H1 (cell line): ENCODE results near the gene VRK3. TPM values are rescaled to one million over a fixed set of nuclear protein-coding genes. Genes with fewer than 3 reads are reported as not detected.

Experiments
- CTCF ChIA-PET: fragments of 300-600 bp; sonication (Branson Sonifier 250); formaldehyde crosslinking; loops from one replicate; lab custom pipeline; 2021; ENCODE audit not compliant: partially characterized antibody; lab: Charles Lee
- POLR2A ChIA-PET: fragments of 300-600 bp; sonication (Branson Sonifier 250); formaldehyde crosslinking; loops from one replicate; lab custom pipeline; 2021; ENCODE audit warnings: inconsistent platforms; ENCODE audit not compliant: partially characterized antibody; lab: Charles Lee
- DNase-seq, 2 experiments: peaks; one replicate each; pipeline versions ENCODE4 v3.0.0 to v3.0.0-alpha.2; 2010 to 2022; ENCODE audit warnings: low spot score in 2 of 2, low read depth in 1 of 2, mixed read lengths in 1 of 2
- FAIRE-seq: peaks from 2 replicates; lab custom pipeline; 2011; peaks lifted over from hg19 to GRCh38; lab: Jason Lieb, UNC
- H2AFZ ChIP-seq: 2 replicates; pipeline ENCODE4 v1.8.1; 2012; ENCODE audit warnings: low read length, inconsistent platforms
- H2AK5ac ChIP-seq: 2 replicates; pipeline ENCODE4 v1.6.1; 2013; ENCODE audit warnings: low read depth, low read length
- H2BK120ac ChIP-seq: replicated peaks from 2 replicates; pipeline ENCODE3; 2013; ENCODE audit warnings: low read depth, low read length, inconsistent platforms
- H2BK12ac ChIP-seq: 2 replicates; pipeline ENCODE4 v1.6.1; 2013; ENCODE audit warnings: low read depth, low read length
- H2BK15ac ChIP-seq: 2 replicates; pipeline ENCODE4 v1.6.1; 2013; ENCODE audit warnings: low read length
- H2BK20ac ChIP-seq: 2 replicates; pipeline ENCODE4 v1.6.1; 2013; ENCODE audit warnings: low read length
- H2BK5ac ChIP-seq: 2 replicates; pipeline ENCODE4 v1.6.1; 2013; ENCODE audit warnings: low read depth, low read length
- H3K14ac ChIP-seq: 2 replicates; pipeline ENCODE4 v1.6.1; 2013; ENCODE audit warnings: inconsistent platforms; ENCODE audit not compliant: insufficient read length
- H3K18ac ChIP-seq: 2 replicates; pipeline ENCODE4 v1.6.1; 2013; ENCODE audit warnings: low read length; ENCODE audit errors: extremely low read depth
- H3K23ac ChIP-seq: 2 replicates; pipeline ENCODE4 v1.6.1; 2013; ENCODE audit warnings: inconsistent platforms; ENCODE audit not compliant: insufficient read length
- H3K23me2 ChIP-seq: 2 replicates; pipeline ENCODE4 v1.6.1; 2013; ENCODE audit warnings: low read depth, low read length
- H3K27ac ChIP-seq: 2 replicates; pipeline ENCODE4 v1.6.1; 2011; ENCODE audit warnings: low read depth, low read length, inconsistent platforms
- H3K27me3 ChIP-seq, 4 experiments: replicated peaks in 1 of 4; 1 replicate in 1 of 4; 2 replicates in 3 of 4; pipeline versions ENCODE4 v1.6.1 to v1.8.1; 2011 to 2013; ENCODE audit warnings: low read length in 3 of 4, mild to moderate bottlenecking in 3 of 4, inconsistent platforms in 2 of 4, mixed read lengths in 2 of 4, moderate library complexity in 1 of 4; ENCODE audit not compliant: control insufficient read depth in 3 of 4, insufficient read depth in 3 of 4; ENCODE audit errors: extremely low read depth in 1 of 4
- H3K36me3 ChIP-seq, 4 experiments: 2 replicates each; pipeline versions ENCODE4 v1.6.1 to v1.8.1; 2011 to 2013; ENCODE audit warnings: mild to moderate bottlenecking in 4 of 4, low read length in 3 of 4, moderate library complexity in 2 of 4, control low read depth in 1 of 4, inconsistent platforms in 1 of 4; ENCODE audit not compliant: insufficient read depth in 4 of 4, control insufficient read depth in 2 of 4
- H3K4ac ChIP-seq: replicated peaks from 2 replicates; pipeline ENCODE3; 2013; ENCODE audit warnings: low read length, low read depth, mixed read lengths, inconsistent platforms; ENCODE audit not compliant: insufficient read length
- H3K4me1 ChIP-seq, 4 experiments: replicated peaks in 1 of 4; 1 replicate in 1 of 4; 2 replicates in 3 of 4; pipeline versions ENCODE4 v1.6.1 to v1.8.1; 2011 to 2013; ENCODE audit warnings: low read length in 3 of 4, inconsistent platforms in 2 of 4, mixed read lengths in 1 of 4; ENCODE audit not compliant: insufficient read depth in 4 of 4, control insufficient read depth in 3 of 4
- H3K4me2 ChIP-seq, 2 experiments: 2 replicates each; pipeline versions ENCODE4 v1.6.1 to v1.8.1; 2011 to 2013; ENCODE audit warnings: low read depth in 2 of 2, low read length in 2 of 2, control low read depth in 1 of 2, inconsistent platforms in 1 of 2, mild to moderate bottlenecking in 1 of 2; ENCODE audit not compliant: insufficient read depth in 1 of 2
- H3K4me3 ChIP-seq, 4 experiments: fragments of 200-600, 300-600 bp in 1 of 4; sonication (generic), shearing (Covaris generic), sonication (Bioruptor Twin) in 1 of 4; 2 replicates each; pipeline versions ENCODE4 v1.5.1 to v1.8.1; 2011 to 2016; ENCODE audit warnings: low read length in 4 of 4, low read depth in 3 of 4, control low read depth in 2 of 4, inconsistent platforms in 2 of 4, mild to moderate bottlenecking in 2 of 4, mixed read lengths in 1 of 4, moderate library complexity in 1 of 4; ENCODE audit not compliant: insufficient read depth in 2 of 4; ENCODE audit errors: extremely low read depth in 1 of 4
- H3K56ac ChIP-seq: replicated peaks from 2 replicates; pipeline ENCODE3; 2013; ENCODE audit warnings: low read depth, mild to moderate bottlenecking, mixed read lengths, low read length, inconsistent platforms; ENCODE audit not compliant: insufficient read length
- H3K79me1 ChIP-seq: 2 replicates; pipeline ENCODE4 v1.6.1; 2013; ENCODE audit warnings: low read depth, low read length, control low read depth
- H3K79me2 ChIP-seq, 2 experiments: 2 replicates each; pipeline versions ENCODE4 v1.6.1 to v1.8.1; 2012 to 2013; ENCODE audit warnings: low read length in 2 of 2, mild to moderate bottlenecking in 2 of 2, inconsistent platforms in 1 of 2; ENCODE audit not compliant: insufficient read depth in 2 of 2, control insufficient read depth in 1 of 2
- H3K9ac ChIP-seq, 4 experiments: replicated peaks in 1 of 4; 1 replicate in 1 of 4; 2 replicates in 3 of 4; pipeline versions ENCODE4 v1.6.1 to v1.8.1; 2011 to 2013; ENCODE audit warnings: low read depth in 3 of 4, low read length in 3 of 4, control low read depth in 2 of 4, mild to moderate bottlenecking in 2 of 4, moderate library complexity in 2 of 4, inconsistent platforms in 1 of 4; ENCODE audit errors: extremely low read depth in 1 of 4
- H3K9me3 ChIP-seq, 2 experiments: 2 replicates each; pipeline versions ENCODE4 v1.6.1 to v1.8.1; 2012 to 2013; ENCODE audit warnings: mild to moderate bottlenecking in 2 of 2, moderate library complexity in 2 of 2, control low read depth in 1 of 2, inconsistent platforms in 1 of 2, low read depth in 1 of 2, low read length in 1 of 2, mixed read lengths in 1 of 2; ENCODE audit not compliant: insufficient read depth in 2 of 2
- H4K20me1 ChIP-seq, 2 experiments: replicated peaks in 1 of 2; 2 replicates each; pipeline versions ENCODE3 to v1.8.1; 2011 to 2013; ENCODE audit warnings: inconsistent platforms in 2 of 2, low read length in 2 of 2, mild to moderate bottlenecking in 1 of 2; ENCODE audit not compliant: insufficient read depth in 2 of 2, control insufficient read depth in 1 of 2
- H4K5ac ChIP-seq: 2 replicates; pipeline ENCODE4 v1.6.1; 2013; ENCODE audit warnings: low read length, low read depth, mixed read lengths, inconsistent platforms; ENCODE audit not compliant: insufficient read length
- H4K8ac ChIP-seq: 2 replicates; pipeline ENCODE4 v1.8.0; 2013; ENCODE audit warnings: mild to moderate bottlenecking, moderate library complexity, low read length, inconsistent platforms; ENCODE audit not compliant: insufficient read depth; ENCODE audit errors: extremely low read depth
- H4K91ac ChIP-seq: replicated peaks from 2 replicates; pipeline ENCODE3; 2013; ENCODE audit warnings: low read length, mixed read lengths, inconsistent platforms; ENCODE audit not compliant: insufficient read length
- CBX5 ChIP-seq: fragments of 300-800, 300-1000 bp; sonication (generic); IDR thresholded peaks from 2 replicates; pipeline ENCODE4 v1.7.1; 2016; ENCODE audit warnings: antibody characterized with exemption, low read length, low read depth
- CEBPB ChIP-seq: IDR thresholded peaks from 2 replicates; pipeline ENCODE4 v1.6.1; 2012; ENCODE audit warnings: low read depth, low read length
- CHD1 ChIP-seq: IDR thresholded peaks from 2 replicates; pipeline ENCODE4 v1.6.1; 2012; ENCODE audit warnings: low read depth, low read length, improper control_type of control experiment
- E2F6 ChIP-seq: IDR thresholded peaks from 2 replicates; pipeline ENCODE4 v1.6.1; 2012; ENCODE audit warnings: inconsistent platforms
- JUN ChIP-seq: IDR thresholded peaks from 2 replicates; pipeline ENCODE4 v1.6.1; 2011; ENCODE audit warnings: low read depth, mild to moderate bottlenecking, improper control_type of control experiment, low read length
- JUND ChIP-seq: IDR thresholded peaks from 2 replicates; pipeline ENCODE4 v1.6.1; 2011; ENCODE audit warnings: mild to moderate bottlenecking, improper control_type of control experiment, low read length
- KDM1A ChIP-seq: fragments of 200-600, 300-600 bp; sonication (generic); IDR thresholded peaks from 2 replicates; pipeline ENCODE4 v1.7.1; 2016; ENCODE audit warnings: mild to moderate bottlenecking, low read length, borderline replicate concordance
- KDM5A ChIP-seq: fragments of 200-600 bp; IDR thresholded peaks from 2 replicates; pipeline ENCODE4 v1.7.1; 2012; ENCODE audit warnings: mild to moderate bottlenecking, low read length, inconsistent platforms, mixed read lengths
- MAFK ChIP-seq: IDR thresholded peaks from 2 replicates; pipeline ENCODE4 v1.6.1; 2012; ENCODE audit warnings: low read depth, mild to moderate bottlenecking, improper control_type of control experiment, low read length
- POLR2AphosphoS5 ChIP-seq: IDR thresholded peaks from 2 replicates; pipeline ENCODE4 v1.6.1; 2011; ENCODE audit warnings: low read depth, low read length
- RBBP5 ChIP-seq: IDR thresholded peaks from 2 replicates; pipeline ENCODE4 v1.7.1; 2012; ENCODE audit warnings: low read depth, mild to moderate bottlenecking, inconsistent platforms, low read length, moderate library complexity, borderline replicate concordance
- SP1 ChIP-seq: IDR thresholded peaks from 2 replicates; pipeline ENCODE4 v1.6.1; 2011; ENCODE audit warnings: low read depth, low read length
- SP2 ChIP-seq: IDR thresholded peaks from 2 replicates; pipeline ENCODE4 v1.6.1; 2012; ENCODE audit warnings: mild to moderate bottlenecking, low read length, inconsistent platforms
- whole genome bisulfite sequencing, 2 experiments: shearing (Covaris generic) in 1 of 2; methylation state at CpG; one replicate each; pipeline versions ENCODE4 v1.1.6 to v1.1.7; 2013 to 2015; ENCODE audit warnings: low lambda C conversion rate in 2 of 2, mixed read lengths in 2 of 2, inconsistent platforms in 1 of 2, low coverage in 1 of 2, missing lambda C conversion rate in 1 of 2; ENCODE audit not compliant: insufficient replicate concordance in 2 of 2, insufficient coverage in 1 of 2, insufficient read length in 1 of 2; ENCODE audit errors: extremely low coverage in 1 of 2, missing lambda C conversion rate in 1 of 2; 5-methylcytosine and 5-hydroxymethylcytosine counted together
- polyA plus RNA-seq, 7 experiments: library from polyadenylated mRNA; depleted of rRNA in 3 of 7; stranded (reverse) in 5 of 7; unstranded in 2 of 7; fragments of >200 nt in 5 of 7; fragments of 200-250 nt in 2 of 7; gene quantifications; 1 replicate in 5 of 7; 2 replicates in 1 of 7; 4 replicates in 1 of 7; pipeline versions ENCODE4 v1.2.1 to v1.2.3, GENCODE V29; 2011 to 2013; ENCODE audit warnings: missing spikeins in 2 of 7, mixed read lengths in 2 of 7
- total RNA-seq: library from RNA; stranded (reverse); fragmentation: NEBNext Ultra II Directional; extraction: Animal tissue kit (Norgen Biotek cat#: 25700); gene quantifications from 2 replicates; pipeline ENCODE4 v1.2.1, GENCODE V29; 2021

Gene VRK3
- total and polyA plus RNA-seq, 2 of the 8 experiments (the other 6 are each of a cell fraction or from before 2014, with no cell fraction given) = 21.3 to 36.1 TPM

GRCh38 chr19:50039968-50040367 lies 14.8 kb upstream of the VRK3 start:
- H3K4me1 ChIP-seq = no peaks in the 10 kb centered on the region
- H3K79me2 ChIP-seq = no peaks in the 10 kb centered on the region
- no peak overlapping the region for H2BK15ac ChIP-seq
- H3K23ac ChIP-seq = no peak overlapping the region
- H3K4ac ChIP-seq = no peak overlapping the region
- no peak for FAIRE-seq
- no peak overlapping the region for H2AK5ac ChIP-seq
- no peak overlapping the region for H2BK12ac ChIP-seq
- H3K4me3 ChIP-seq = no peak overlapping the region
- H3K4me2 ChIP-seq = no peak overlapping the region
- no peaks in the 10 kb centered on the region; the same call in 1 of the 2 replicates for H3K79me1 ChIP-seq
- H4K8ac ChIP-seq = no peak overlapping the region
- H3K9ac ChIP-seq = no peak overlapping the region
- H2BK120ac ChIP-seq = no peak overlapping the region
- no peak overlapping the region for H3K27ac ChIP-seq
- no peak overlapping the region for H4K5ac ChIP-seq
- ChIA-PET POLR2A (interaction anchor here (0.6 to 0.7 kb wide), 2 partner anchors 14 to 216 kb away, joined by 3 read pairs; partner anchors contain the start of gene ZNF473), CTCF (interaction anchor here (0.8 to 3.7 kb wide), 4 partner anchors 8 to 103 kb away, joined by 3 to 20 read pairs (median 5); no protein-coding TSS in a partner anchor)
- no peak overlapping the region for H2BK5ac ChIP-seq
- 100% methylated on average over 3 of the region's 3 CpGs; no CpG with 5 or more reads in 1 of the 2 experiments for WGBS, 2 experiments
- no peaks in the 10 kb centered on the region for H3K27me3 ChIP-seq
- peaks cover 44 to 67% (median 59%) of the 10 kb centered on the region in 4 experiments; a peak in 7 of 8 replicates for H3K36me3 ChIP-seq
- no peaks in the 10 kb centered on the region; the same call in 1 of the 2 replicates for H3K23me2 ChIP-seq
- no peak overlapping the region for H4K91ac ChIP-seq
- peaks cover 27 to 38% of the 10 kb centered on the region in 2 experiments for H3K9me3 ChIP-seq
- no peak overlapping the region for H3K18ac ChIP-seq
- H2AFZ ChIP-seq = no peak overlapping the region
- peaks cover 0 to 5% of the 10 kb centered on the region in 2 experiments for H4K20me1 ChIP-seq
- no peak overlapping the region for H2BK20ac ChIP-seq
- no peak for DNase-seq
- TF ChIP-seq CBX5 = no peak
- no peak for TF ChIP-seq CEBPB
- TF ChIP-seq POLR2AphosphoS5 = no peak
- TF ChIP-seq KDM5A = no peak
- no peak for TF ChIP-seq JUND
- TF ChIP-seq MAFK = no peak
- no peak for TF ChIP-seq E2F6
- TF ChIP-seq CHD1 = no peak
- no peak for TF ChIP-seq RBBP5
- no peak for TF ChIP-seq JUN
- TF ChIP-seq KDM1A = no peak
- TF ChIP-seq SP2 = no peak
- TF ChIP-seq SP1 = no peak
- H3K56ac ChIP-seq = no peak overlapping the region
- no peak overlapping the region for H3K14ac ChIP-seq
